ENCODE measurements around the gene IFT52.

Gene IFT52

GRCh38 chr20:43686820-43687219 is 96.1 kb downstream of the IFT52 start:
- DNase-seq, result no peak

GRCh38 chr20:43689165-43689564 is 98.4 kb downstream of the IFT52 start:
- no peak for DNase-seq

GRCh38 chr20:43690943-43691598 is 100.3 kb downstream of the IFT52 start:
- DNase-seq, result no peak

- DNase-seq, result peak in 18 of 58 donors; percentile 1 to 24 (median 7)
These were observed 101.3 kb downstream of the IFT52 start for GRCh38 chr20:43691928-43692524.

- DNase-seq, result no peak
These were observed 104.0 kb downstream of the IFT52 start for GRCh38 chr20:43694763-43695162.

GRCh38 chr20:43695571-43695970 is 104.8 kb downstream of the IFT52 start:
- DNase-seq, result no peak

All from anterior cingulate cortex (tissue), 58 donors.